ENCODE measurements around the gene ZBTB25. TPM values are rescaled to one million over a fixed set of nuclear protein-coding genes. Genes with fewer than 3 reads are reported as not detected.

The ZBTB25 gene
- polyA plus RNA-seq, 1 donor (not counting 4 experiments of a cell fraction or from before 2014, with no cell fraction given): 6.8 TPM

DNA sequence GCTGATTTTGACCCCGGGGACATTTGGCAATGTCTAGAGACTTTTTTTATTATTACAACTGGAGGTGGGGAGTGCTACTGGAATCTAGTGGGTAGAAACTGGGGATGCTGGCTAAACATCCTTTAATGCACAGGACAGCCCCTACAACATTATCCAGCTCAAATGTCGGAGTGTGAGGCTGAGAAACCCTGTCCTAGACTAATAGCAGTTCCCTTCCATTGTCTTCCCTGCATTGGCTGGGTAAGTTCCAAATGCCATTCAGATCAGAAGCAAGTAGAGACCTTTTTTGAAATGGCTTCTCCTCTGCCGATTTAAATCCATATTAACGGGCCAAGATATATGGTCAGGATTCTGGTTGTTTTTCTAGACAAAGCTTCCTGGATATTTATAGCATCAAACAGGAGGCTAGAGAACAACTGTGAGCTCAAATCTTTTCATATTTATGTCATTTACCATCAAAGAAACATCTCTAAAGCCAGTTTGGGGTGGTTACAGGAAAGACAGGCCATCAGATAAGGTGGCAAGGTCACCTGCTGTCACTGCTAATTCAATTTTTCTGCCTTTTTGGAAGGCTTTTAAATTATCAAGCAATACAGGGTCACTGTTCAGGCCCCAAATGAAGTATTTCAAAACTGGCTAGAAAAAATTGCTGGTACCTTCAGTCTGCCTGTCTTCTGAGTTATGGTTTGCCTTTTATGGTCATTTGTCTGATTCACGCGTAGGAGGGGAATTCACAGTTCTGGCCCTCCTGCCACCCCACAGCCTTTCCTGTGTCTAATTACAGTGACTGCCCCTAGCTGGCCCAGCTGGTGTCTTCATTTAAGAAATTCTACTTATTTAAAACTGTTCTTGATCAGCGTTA, 58.4 kb downstream of the ZBTB25 start:
- Histone ChIP-seq H3K27ac (ENCODE audit: control insufficient read depth, insufficient read depth, low read length) (no peak overlapping the region), H3K27me3 (ENCODE audit: control insufficient read depth, extremely low read depth, insufficient read depth, low read length) (no peaks in the 10 kb centered on the region), H3K9me3 (ENCODE audit: control insufficient read depth, low read depth, low read length) (no peaks in the 10 kb centered on the region), H3K4me1 (ENCODE audit: control insufficient read depth, extremely low read depth, insufficient read depth, low read length) (no peaks in the 10 kb centered on the region), H3K4me2 (ENCODE audit: control insufficient read depth, extremely low read depth, insufficient read depth, low read depth, low read length) (no peak overlapping the region), H2AFZ (ENCODE audit: control insufficient read depth, low read length) (no peak overlapping the region), H3K9me1 (ENCODE audit: control insufficient read depth, extremely low read depth, insufficient read depth, low read length) (no peaks in the 10 kb centered on the region), H3K4me3 (ENCODE audit: control insufficient read depth in 2 of 3, extremely low read depth in 1 of 3, insufficient read depth in 2 of 3, low read depth in 1 of 3, low read length in 3 of 3) (no peak overlapping the region), H3K79me2 (ENCODE audit: control insufficient read depth, insufficient read depth, low read length) (no peaks in the 10 kb centered on the region), H3K36me3 (ENCODE audit: control insufficient read depth in 2 of 2, extremely low read depth in 1 of 2, insufficient read depth in 2 of 2, low read length in 2 of 2) (peaks cover 31 to 48% of the 10 kb centered on the region in 2 experiments), H4K20me1 (ENCODE audit: control insufficient read depth, extremely low read depth, insufficient read depth, low read length) (no peaks in the 10 kb centered on the region), H3K9ac (ENCODE audit: control insufficient read depth, extremely low read depth, insufficient read depth, low read length) (no peak overlapping the region)
- dilution Hi-C loops (cut with MboI; ENCODE audit: extremely low pct_ligation_motif_present, low sequenced_read_pairs): no loop called here
- FAIRE-seq (no peak), DNase-seq (ENCODE audit: low read depth, low spot score) (no peak)
- TF ChIP-seq, protein P1, sequence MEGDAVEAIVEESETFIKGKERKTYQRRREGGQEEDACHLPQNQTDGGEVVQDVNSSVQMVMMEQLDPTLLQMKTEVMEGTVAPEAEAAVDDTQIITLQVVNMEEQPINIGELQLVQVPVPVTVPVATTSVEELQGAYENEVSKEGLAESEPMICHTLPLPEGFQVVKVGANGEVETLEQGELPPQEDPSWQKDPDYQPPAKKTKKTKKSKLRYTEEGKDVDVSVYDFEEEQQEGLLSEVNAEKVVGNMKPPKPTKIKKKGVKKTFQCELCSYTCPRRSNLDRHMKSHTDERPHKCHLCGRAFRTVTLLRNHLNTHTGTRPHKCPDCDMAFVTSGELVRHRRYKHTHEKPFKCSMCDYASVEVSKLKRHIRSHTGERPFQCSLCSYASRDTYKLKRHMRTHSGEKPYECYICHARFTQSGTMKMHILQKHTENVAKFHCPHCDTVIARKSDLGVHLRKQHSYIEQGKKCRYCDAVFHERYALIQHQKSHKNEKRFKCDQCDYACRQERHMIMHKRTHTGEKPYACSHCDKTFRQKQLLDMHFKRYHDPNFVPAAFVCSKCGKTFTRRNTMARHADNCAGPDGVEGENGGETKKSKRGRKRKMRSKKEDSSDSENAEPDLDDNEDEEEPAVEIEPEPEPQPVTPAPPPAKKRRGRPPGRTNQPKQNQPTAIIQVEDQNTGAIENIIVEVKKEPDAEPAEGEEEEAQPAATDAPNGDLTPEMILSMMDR (optimal IDR thresholded peaks at IDR 0.05 in 1 of 3, IDR thresholded peaks at IDR 0.05 in 1 of 3, conservative IDR thresholded peaks at IDR 0.05 in 1 of 3; ENCODE audit: extremely low read depth in 1 of 3, insufficient read depth in 2 of 3, low read length in 3 of 3): no peak
- no peak for TF ChIP-seq EZH2 (IDR thresholded peaks at IDR 0.05; ENCODE audit: low read length)

DNA sequence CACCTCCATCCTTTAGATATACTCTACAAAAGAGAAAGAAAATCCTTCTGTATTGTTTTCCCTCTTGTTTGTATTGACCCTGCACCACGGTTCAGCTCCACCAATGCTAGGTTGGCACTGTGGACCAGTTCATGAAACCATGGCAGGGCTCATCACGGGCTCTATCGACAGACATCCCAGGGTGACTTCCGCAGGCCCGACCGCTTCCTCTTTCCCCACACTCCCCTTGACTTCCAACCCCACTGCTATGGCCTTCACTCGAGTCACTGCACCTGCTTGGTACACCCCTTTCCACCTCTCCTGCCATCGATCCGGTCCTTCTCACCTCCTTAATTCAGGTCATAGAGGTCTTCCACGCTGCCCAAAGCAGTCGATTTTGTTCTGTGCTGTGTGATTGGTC, 59.5 kb downstream of the ZBTB25 start:
- H3K27me3 ChIP-seq (ENCODE audit: control insufficient read depth, extremely low read depth, insufficient read depth, low read length): no peaks in the 10 kb centered on the region
- no peak for TF ChIP-seq EZH2 (IDR thresholded peaks at IDR 0.05; ENCODE audit: low read length)
- TF ChIP-seq, protein P1 (optimal IDR thresholded peaks at IDR 0.05 in 1 of 3, IDR thresholded peaks at IDR 0.05 in 1 of 3, conservative IDR thresholded peaks at IDR 0.05 in 1 of 3; ENCODE audit: extremely low read depth in 1 of 3, insufficient read depth in 2 of 3, low read length in 3 of 3): no peak
- H3K4me1 ChIP-seq (ENCODE audit: control insufficient read depth, extremely low read depth, insufficient read depth, low read length): no peaks in the 10 kb centered on the region
- no peaks in the 10 kb centered on the region for H4K20me1 ChIP-seq (ENCODE audit: control insufficient read depth, extremely low read depth, insufficient read depth, low read length)
- no peak overlapping the region for H3K4me3 ChIP-seq (ENCODE audit: control insufficient read depth in 2 of 3, extremely low read depth in 1 of 3, insufficient read depth in 2 of 3, low read depth in 1 of 3, low read length in 3 of 3)
- FAIRE-seq: no peak
- H3K9ac ChIP-seq (ENCODE audit: control insufficient read depth, extremely low read depth, insufficient read depth, low read length): no peak overlapping the region
- no peak overlapping the region for H2AFZ ChIP-seq (ENCODE audit: control insufficient read depth, low read length)
- no peak for DNase-seq (ENCODE audit: low read depth, low spot score)
- no peaks in the 10 kb centered on the region for H3K9me3 ChIP-seq (ENCODE audit: control insufficient read depth, low read depth, low read length)
- no peaks in the 10 kb centered on the region for H3K9me1 ChIP-seq (ENCODE audit: control insufficient read depth, extremely low read depth, insufficient read depth, low read length)
- H3K79me2 ChIP-seq (ENCODE audit: control insufficient read depth, insufficient read depth, low read length): no peaks in the 10 kb centered on the region
- H3K4me2 ChIP-seq (ENCODE audit: control insufficient read depth, extremely low read depth, insufficient read depth, low read depth, low read length): no peak overlapping the region
- dilution Hi-C loops (cut with MboI; ENCODE audit: extremely low pct_ligation_motif_present, low sequenced_read_pairs): no loop called here
- no peak overlapping the region for H3K27ac ChIP-seq (ENCODE audit: control insufficient read depth, insufficient read depth, low read length)
- peaks cover 31 to 47% of the 10 kb centered on the region in 2 experiments for H3K36me3 ChIP-seq (ENCODE audit: control insufficient read depth in 2 of 2, extremely low read depth in 1 of 2, insufficient read depth in 2 of 2, low read length in 2 of 2)
